Heart right ventricle (tissue), 16 donors: ENCODE data around the gene BICC1. TPM values are rescaled to one million over a fixed set of nuclear protein-coding genes. Genes with fewer than 3 reads are reported as not detected.

ENCODE experiments used
- ATAC-seq, 8 donors: fragments of 200-7000 bp; cut with Tn5 transposase; one replicate each; pipeline ENCODE4 v1.9.1; 2020; ENCODE audit warnings: mild to moderate bottlenecking in 8 of 8, moderate library complexity in 8 of 8, moderate number of reproducible peaks in 1 of 8
- DNase-seq, 2 donors: peaks; one replicate each; pipeline ENCODE4 v3.0.0-alpha.2; 2020
- H3K27ac ChIP-seq, 10 donors: fragments of 200-600 bp; sonication (generic) in 2 of 10; one replicate each; pipeline versions ENCODE4 v1.5.0 to v1.8.0; 2020 to 2022; ENCODE audit warnings: mild to moderate bottlenecking in 3 of 10
- H3K27me3 ChIP-seq, 7 donors: fragments of 200-600 bp; one replicate each; pipeline ENCODE4 v1.8.0; 2021 to 2022; ENCODE audit warnings: mild to moderate bottlenecking in 2 of 7
- H3K36me3 ChIP-seq, 9 donors: fragments of 200-600 bp; sonication (generic) in 1 of 9; one replicate each; pipeline versions ENCODE4 v1.5.0 to v1.8.0; 2020 to 2022; ENCODE audit warnings: mild to moderate bottlenecking in 2 of 9
- H3K4me1 ChIP-seq, 9 donors: fragments of 200-600 bp; sonication (generic) in 1 of 9; one replicate each; pipeline versions ENCODE4 v1.5.0 to v1.8.0; 2020 to 2022; ENCODE audit warnings: mild to moderate bottlenecking in 4 of 9
- H3K4me3 ChIP-seq, 10 donors: fragments of 200-600 bp; sonication (generic) in 2 of 10; one replicate each; pipeline versions ENCODE4 v1.5.0 to v1.8.0; 2020 to 2022; ENCODE audit warnings: mild to moderate bottlenecking in 7 of 10, moderate library complexity in 2 of 10
- H3K9me3 ChIP-seq, 11 donors: fragments of 200-600 bp in 10 of 11; sonication (generic) in 2 of 11; one replicate each; pipeline versions ENCODE4 v1.5.0 to v1.8.0; 2013 to 2022; ENCODE audit warnings: mild to moderate bottlenecking in 2 of 11, control low read depth in 1 of 11, moderate library complexity in 1 of 11
- WGBS, 2 donors: extraction: QIAGEN DNeasy Blood & Tissue Kit; methylation state at CpG; one replicate each; pipeline ENCODE4 v1.1.7; 2013; ENCODE audit warnings: inconsistent platforms in 1 of 2; 5-methylcytosine and 5-hydroxymethylcytosine counted together
- intact Hi-C, 10 donors: fragments of 100-400 bp; cut with DNase I; formaldehyde crosslinking; loops; one replicate each; pipeline versions ENCODE4 v1.11.1 to v1.14.2; 2022
- polyA plus RNA-seq, 2 donors: library from polyadenylated mRNA; stranded (reverse); fragments of 200-250 nt; gene quantifications; one replicate each; pipeline ENCODE4 v1.2.3, GENCODE V29; 2013
- total RNA-seq, 10 donors: library from RNA; stranded (reverse); fragmentation: NEBNext Ultra II Directional in 3 of 10; extraction: Animal tissue kit (Norgen Biotek cat#: 25700) in 3 of 10; gene quantifications; one replicate each; pipeline versions ENCODE4 v1.2.1 to v1.2.4, GENCODE V29; 2021 to 2023
- TF ChIP-seq, protein P1 (sequence below), 9 donors: fragments of 200-600 bp; sonication (generic) in 2 of 9; IDR thresholded peaks; one replicate each; pipeline versions ENCODE4 v1.5.0 to v1.8.0; 2021 to 2022; ENCODE audit warnings: antibody characterized with exemption in 9 of 9, mild to moderate bottlenecking in 5 of 9, moderate library complexity in 1 of 9
- donor health status: Arrhythmogenic right ventricular cardiomyopathy.
- donor health status: ischemic (EF 13 %, LVEDD 7.1; RV severe dilation, severe dysfunction).
- donor health status: healthy with polysubstance abuse.
- donor health status: DM: no; HTN: yes; CAD: no.
- donor health status: DM: no; HTN: no; CAD: no.
- donor health status: ischemic (EF 25% LVEDD 6.9; RV normal size, moderate dysfunction).
- donor health status: ischemic (EF 25% LVEDD 5.7; RV mildly dilated, moderate dysfunction).
- donor health status: healthy.
- donor health status: DM: yes; HTN: yes; CAD: no.
- donor health status: Ischemic cardiomyopathy.
- donor health status: ischemic (EF 35%, LVEDD 5.7; RV mildly dilated, moderate dysfunction).
- donor health status: nonischemic (EF 11% LVEDD 7.7; RV severe dilation, severe dysfunction).
- donor health status: DM: yes; HTN: yes; CAD: no.
- donor health status: PGD.
- donor health status: ischemic (EF 29% LVEDD 5.4; RV normal size, mild dysfunction).
- donor health status: nonischemic (EF 23%, LVEDD 6.1; RV moderate dilation, normal function).

BICC1 gene
- total and polyA plus RNA-seq, 12 donors, result 1.6 to 9.2 (median 5.0) TPM

DNA sequence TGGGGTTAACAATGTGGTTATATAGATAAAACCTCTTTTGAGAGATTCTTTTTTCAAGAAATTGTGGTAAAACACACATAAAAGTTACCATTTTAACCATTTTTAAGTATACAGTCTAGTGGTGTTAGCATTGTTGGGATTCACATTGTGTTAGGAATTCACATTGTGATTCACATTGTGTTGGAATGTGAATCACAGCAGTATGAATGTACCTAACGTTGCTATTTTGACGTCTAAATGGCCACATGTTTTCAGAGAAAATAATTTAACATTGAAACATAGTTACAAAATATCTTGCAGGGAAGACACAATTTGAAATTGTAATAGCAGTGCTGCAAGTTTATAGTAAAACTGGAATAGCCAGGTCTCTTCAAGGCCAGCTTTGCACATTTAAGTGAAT is 129.0 kb downstream of the BICC1 start:
- H3K4me3 ChIP-seq, result no peak overlapping the region
- DNase-seq (no peak), ATAC-seq (no peak)
- no peaks in the 10 kb centered on the region for H3K27me3 ChIP-seq
- H3K36me3 ChIP-seq, result no peaks in the 10 kb centered on the region
- TF ChIP-seq, protein P1, sequence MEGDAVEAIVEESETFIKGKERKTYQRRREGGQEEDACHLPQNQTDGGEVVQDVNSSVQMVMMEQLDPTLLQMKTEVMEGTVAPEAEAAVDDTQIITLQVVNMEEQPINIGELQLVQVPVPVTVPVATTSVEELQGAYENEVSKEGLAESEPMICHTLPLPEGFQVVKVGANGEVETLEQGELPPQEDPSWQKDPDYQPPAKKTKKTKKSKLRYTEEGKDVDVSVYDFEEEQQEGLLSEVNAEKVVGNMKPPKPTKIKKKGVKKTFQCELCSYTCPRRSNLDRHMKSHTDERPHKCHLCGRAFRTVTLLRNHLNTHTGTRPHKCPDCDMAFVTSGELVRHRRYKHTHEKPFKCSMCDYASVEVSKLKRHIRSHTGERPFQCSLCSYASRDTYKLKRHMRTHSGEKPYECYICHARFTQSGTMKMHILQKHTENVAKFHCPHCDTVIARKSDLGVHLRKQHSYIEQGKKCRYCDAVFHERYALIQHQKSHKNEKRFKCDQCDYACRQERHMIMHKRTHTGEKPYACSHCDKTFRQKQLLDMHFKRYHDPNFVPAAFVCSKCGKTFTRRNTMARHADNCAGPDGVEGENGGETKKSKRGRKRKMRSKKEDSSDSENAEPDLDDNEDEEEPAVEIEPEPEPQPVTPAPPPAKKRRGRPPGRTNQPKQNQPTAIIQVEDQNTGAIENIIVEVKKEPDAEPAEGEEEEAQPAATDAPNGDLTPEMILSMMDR (IDR thresholded peaks at IDR 0.05), result no peak
- H3K4me1 ChIP-seq, result peaks cover 0 to 44% (median 15%) of the 10 kb centered on the region in 9 donors
- H3K9me3 ChIP-seq, result no peaks in the 10 kb centered on the region
- 47 to 72% methylated on average over 2 of the region's 2 CpGs for WGBS, 2 donors
- H3K27ac ChIP-seq, result peak overlapping the region in 3 of 10 donors; percentile 24 to 44 (median 30)
- intact Hi-C loops, result loop anchor here in 1 of 10 donors (10.0 kb wide), 2 partner anchors 107 to 133 kb away; no protein-coding TSS in a partner anchor

DNA sequence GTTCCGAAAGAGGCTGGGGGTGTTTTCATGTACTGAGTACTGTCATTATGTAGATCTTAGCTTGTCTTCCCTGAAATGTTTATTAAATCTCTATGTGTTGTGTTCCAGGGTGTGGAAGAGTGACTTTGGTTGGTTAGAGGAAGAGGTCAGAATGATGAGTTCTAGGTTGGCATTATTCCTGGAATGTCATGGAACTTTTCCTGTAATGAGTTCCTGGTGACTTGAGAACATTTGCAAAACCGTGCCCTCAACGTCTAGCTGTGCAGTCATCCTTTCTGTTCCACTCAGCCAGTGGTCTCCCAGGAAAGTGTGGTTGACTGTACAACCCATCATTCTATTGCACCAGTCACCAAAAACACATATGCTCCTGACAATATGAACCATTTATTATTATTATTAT is 129.6 kb downstream of the BICC1 start:
- intact Hi-C loops, result loop anchor here in 1 of 10 donors (10.0 kb wide), 2 partner anchors 107 to 133 kb away; no protein-coding TSS in a partner anchor
- DNase-seq, result no peak
- WGBS, 2 donors, result 63 to 70% methylated on average over 3 of the region's 3 CpGs
- TF ChIP-seq, protein P1 (IDR thresholded peaks at IDR 0.05), result no peak
- H3K36me3 ChIP-seq, result no peaks in the 10 kb centered on the region
- H3K27me3 ChIP-seq, result no peaks in the 10 kb centered on the region
- no peaks in the 10 kb centered on the region for H3K9me3 ChIP-seq
- H3K4me1 ChIP-seq, result peaks cover 0 to 45% (median 18%) of the 10 kb centered on the region in 9 donors
- no peak for ATAC-seq
- peak overlapping the region in 3 of 10 donors; percentile 21 to 44 (median 30) for H3K27ac ChIP-seq
- H3K4me3 ChIP-seq, result no peak overlapping the region

DNA sequence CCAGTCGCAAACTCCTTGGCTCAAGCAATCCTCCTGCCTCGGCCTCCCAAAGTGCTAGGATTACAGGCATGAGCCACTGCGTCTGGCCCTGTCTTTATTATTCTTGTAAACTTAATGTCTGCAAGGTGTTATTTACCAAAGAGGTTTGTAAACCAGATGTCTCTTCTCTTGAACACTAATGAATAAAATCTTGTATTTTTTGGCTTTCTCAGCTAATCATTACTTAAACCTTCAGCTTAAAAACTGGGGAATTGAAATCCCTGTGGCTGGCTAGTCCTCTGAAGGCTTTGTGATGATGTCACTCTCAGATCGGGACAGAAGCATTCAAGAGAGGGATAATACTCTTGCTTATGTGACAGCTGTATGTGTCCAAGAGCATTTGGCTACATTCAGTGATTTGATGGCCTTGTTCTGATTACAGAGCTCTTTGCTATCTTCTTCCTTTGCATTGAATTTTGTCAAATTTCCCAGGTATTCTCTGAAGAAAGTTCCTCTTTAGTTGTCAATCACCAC is 130.3 kb downstream of the BICC1 start:
- TF ChIP-seq, protein P1 (IDR thresholded peaks at IDR 0.05), result no peak
- ATAC-seq (peak in 3 of 8 donors; percentile 32 to 40 (median 32)), DNase-seq (no peak)
- H3K4me1 ChIP-seq, result peaks cover 0 to 50% (median 19%) of the 10 kb centered on the region in 9 donors
- no peaks in the 10 kb centered on the region for H3K9me3 ChIP-seq
- H3K27ac ChIP-seq, result peak overlapping the region in 3 of 10 donors; percentile 21 to 44 (median 27)
- H3K27me3 ChIP-seq, result no peaks in the 10 kb centered on the region
- WGBS, 2 donors, result 46 to 57% methylated on average over 4 of the region's 4 CpGs
- intact Hi-C loops, result loop anchor here in 1 of 10 donors (10.0 kb wide), 2 partner anchors 108 to 132 kb away; no protein-coding TSS in a partner anchor
- no peak overlapping the region for H3K4me3 ChIP-seq
- no peaks in the 10 kb centered on the region for H3K36me3 ChIP-seq

DNA sequence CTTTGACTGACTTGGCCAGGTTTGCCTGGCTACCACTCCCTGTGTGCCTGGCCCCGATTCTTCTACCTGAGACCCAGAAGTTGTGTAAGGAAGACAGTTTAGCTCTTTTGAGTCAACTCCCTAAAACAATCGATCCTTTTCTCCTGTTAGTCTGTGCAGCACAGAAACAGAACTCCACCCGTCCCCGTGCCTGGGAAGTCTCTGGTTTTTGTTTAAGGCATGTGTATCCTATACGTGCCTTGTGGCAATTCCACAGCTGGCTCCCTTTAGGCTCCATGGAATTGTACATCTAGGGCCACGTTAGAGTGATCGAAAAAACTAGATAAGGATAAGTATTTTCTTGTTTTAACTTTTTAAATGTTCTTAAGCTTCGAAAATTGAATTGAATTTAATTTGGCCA is 131.6 kb downstream of the BICC1 start:
- ATAC-seq (no peak), DNase-seq (no peak)
- Histone ChIP-seq H3K36me3 (no peaks in the 10 kb centered on the region), H3K4me3 (no peak overlapping the region), H3K27me3 (no peaks in the 10 kb centered on the region), H3K27ac (peak overlapping the region in 3 of 10 donors; percentile 14 to 44 (median 27)), H3K9me3 (no peaks in the 10 kb centered on the region), H3K4me1 (peaks cover 0 to 50% (median 23%) of the 10 kb centered on the region in 9 donors)
- WGBS, 2 donors, result 73 to 74% methylated on average over 8 of the region's 8 CpGs
- intact Hi-C loops, result loop anchor here in 1 of 10 donors (10.0 kb wide), 2 partner anchors 110 to 130 kb away; no protein-coding TSS in a partner anchor
- TF ChIP-seq, protein P1 (IDR thresholded peaks at IDR 0.05), result no peak
